ENCODE measurements around the gene CCR3. TPM values are rescaled to one million over a fixed set of nuclear protein-coding genes. Genes with fewer than 3 reads are reported as not detected.

Gene CCR3
- total RNA-seq, 1 donor from 2014 or later, result not detected

DNA sequence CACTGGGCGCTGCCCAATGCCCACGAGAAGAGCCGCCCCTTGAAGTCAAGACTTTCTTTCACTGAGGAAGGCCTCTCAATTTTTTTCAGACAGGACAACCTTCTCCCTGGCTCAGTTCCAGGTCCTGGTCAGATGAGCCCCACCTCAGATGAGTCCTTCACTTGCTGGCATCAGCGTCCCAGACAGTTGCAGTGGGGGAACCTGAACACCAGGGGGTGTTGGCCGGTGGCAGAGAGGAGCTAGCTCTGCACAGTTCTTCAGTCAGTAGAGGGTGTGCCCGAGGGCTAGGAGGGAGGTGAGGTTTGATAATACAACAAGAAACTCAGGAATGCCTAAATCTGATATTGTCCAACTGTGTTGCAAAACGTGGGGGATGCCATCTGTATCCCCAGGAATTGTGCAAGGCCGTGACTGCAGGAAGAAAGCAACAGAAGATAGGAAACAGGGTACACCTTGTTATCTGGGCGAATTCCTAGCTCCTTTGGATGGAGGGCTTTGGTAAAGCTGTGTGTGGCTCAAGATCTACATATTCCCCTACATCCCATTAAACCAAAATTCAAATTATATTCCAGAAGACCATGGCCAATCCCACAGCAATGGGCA is 34.3 kb downstream of the CCR3 start:
- H3K9me3 ChIP-seq (ENCODE audit: low read depth), result no peaks in the 10 kb centered on the region
- TF ChIP-seq EZH2phosphoT487 (IDR thresholded peaks at IDR 0.05) (no peak), CTCF (IDR thresholded peaks at IDR 0.05) (peak; percentile 65), EZH2 (IDR thresholded peaks at IDR 0.05) (no peak)
- no peaks in the 10 kb centered on the region for H3K27me3 ChIP-seq
- peaks cover 6% of the 10 kb centered on the region for H3K27me3 Mint-ChIP-seq (ENCODE audit: insufficient read depth, low read depth)
- H3K36me3 ChIP-seq, result no peaks in the 10 kb centered on the region
- H2AFZ ChIP-seq (replicated peaks), result no peak overlapping the region
- no peaks in the 10 kb centered on the region for H3F3A ChIP-seq (ENCODE audit: low read depth)
- H3K4me3 Mint-ChIP-seq, result no peak overlapping the region
- no peak overlapping the region for H3K9ac ChIP-seq
- no peak overlapping the region for H3K27ac Mint-ChIP-seq
- H3K4me1 Mint-ChIP-seq, result no peaks in the 10 kb centered on the region
- no peaks in the 10 kb centered on the region for H3K79me2 ChIP-seq (ENCODE audit: low read depth)
- no peak overlapping the region for H3K4me3 ChIP-seq
- peaks cover 25% of the 10 kb centered on the region for H3K9me3 Mint-ChIP-seq
- DNase-seq (ENCODE audit: low spot score), result peak; percentile 44
- no peaks in the 10 kb centered on the region for H4K20me1 ChIP-seq (ENCODE audit: low read depth)
- H3K4me2 ChIP-seq, result no peak overlapping the region
- H3K27ac ChIP-seq, result no peak overlapping the region
- no peaks in the 10 kb centered on the region for H3K36me3 Mint-ChIP-seq
- H3K4me1 ChIP-seq, result no peaks in the 10 kb centered on the region

DNA sequence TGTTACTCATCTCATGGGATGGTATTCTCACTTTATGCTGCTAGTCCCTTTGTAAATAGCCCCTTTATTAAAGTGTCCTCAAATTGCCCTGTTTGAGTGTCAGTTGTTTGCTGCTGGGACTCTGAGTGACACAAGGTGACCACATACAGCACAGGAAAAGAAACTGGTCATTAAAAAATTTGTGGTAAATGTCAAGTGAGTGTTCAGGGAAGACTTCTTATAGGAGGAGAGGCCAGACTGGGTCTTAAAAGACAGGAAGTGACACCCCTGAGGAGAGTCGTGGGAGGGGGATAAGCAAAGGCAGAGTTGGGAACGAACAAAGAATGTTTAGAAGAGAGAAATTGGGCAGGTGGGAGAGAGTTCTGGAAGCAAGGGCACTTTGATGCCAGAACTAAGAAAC is 35.2 kb downstream of the CCR3 start:
- Mint-ChIP-seq H3K27me3 (ENCODE audit: insufficient read depth, low read depth) (peaks cover 7% of the 10 kb centered on the region), H3K36me3 (no peaks in the 10 kb centered on the region), H3K4me3 (no peak overlapping the region), H3K9me3 (peaks cover 25% of the 10 kb centered on the region), H3K4me1 (no peaks in the 10 kb centered on the region), H3K27ac (no peak overlapping the region)
- Histone ChIP-seq H4K20me1 (ENCODE audit: low read depth) (no peaks in the 10 kb centered on the region), H2AFZ (replicated peaks) (no peak overlapping the region), H3K4me1 (no peaks in the 10 kb centered on the region), H3K27ac (no peak overlapping the region), H3K27me3 (no peaks in the 10 kb centered on the region), H3K4me2 (no peak overlapping the region), H3K9me3 (ENCODE audit: low read depth) (no peaks in the 10 kb centered on the region), H3K79me2 (ENCODE audit: low read depth) (no peaks in the 10 kb centered on the region), H3K36me3 (no peaks in the 10 kb centered on the region), H3K4me3 (no peak overlapping the region), H3F3A (ENCODE audit: low read depth) (no peaks in the 10 kb centered on the region), H3K9ac (no peak overlapping the region)
- no peak for DNase-seq (ENCODE audit: low spot score)
- TF ChIP-seq EZH2 (IDR thresholded peaks at IDR 0.05) (no peak), EZH2phosphoT487 (IDR thresholded peaks at IDR 0.05) (no peak), CTCF (IDR thresholded peaks at IDR 0.05) (no peak)

- no peak overlapping the region for H3K4me2 ChIP-seq
- Mint-ChIP-seq H3K27me3 (ENCODE audit: insufficient read depth, low read depth) (peaks cover 9% of the 10 kb centered on the region), H3K4me1 (no peaks in the 10 kb centered on the region), H3K36me3 (no peaks in the 10 kb centered on the region), H3K27ac (no peak overlapping the region), H3K4me3 (no peak overlapping the region), H3K9me3 (peaks cover 17% of the 10 kb centered on the region)
- H3K27ac ChIP-seq, result no peak overlapping the region
- no peaks in the 10 kb centered on the region for H3K27me3 ChIP-seq
- TF ChIP-seq CTCF (IDR thresholded peaks at IDR 0.05) (no peak), EZH2phosphoT487 (IDR thresholded peaks at IDR 0.05) (no peak), EZH2 (IDR thresholded peaks at IDR 0.05) (no peak)
- H3K4me1 ChIP-seq, result no peaks in the 10 kb centered on the region
- no peaks in the 10 kb centered on the region for H3F3A ChIP-seq (ENCODE audit: low read depth)
- no peaks in the 10 kb centered on the region for H3K79me2 ChIP-seq (ENCODE audit: low read depth)
- H3K36me3 ChIP-seq, result no peaks in the 10 kb centered on the region
- H3K4me3 ChIP-seq, result no peak overlapping the region
- H3K9me3 ChIP-seq (ENCODE audit: low read depth), result no peaks in the 10 kb centered on the region
- no peak overlapping the region for H2AFZ ChIP-seq (replicated peaks)
- no peak overlapping the region for H3K9ac ChIP-seq
- no peaks in the 10 kb centered on the region for H4K20me1 ChIP-seq (ENCODE audit: low read depth)
- DNase-seq (ENCODE audit: low spot score), result no peak
These were observed 36.8 kb downstream of the CCR3 start for GRCh38 chr3:46278816-46279672.

Measured in neural progenitor cell (in vitro differentiated cells).